Activated CD4-positive, alpha-beta T cell treated with anti-CD3 and anti-CD28 coated beads for 48 hours (primary cell): Measurements from ENCODE around the gene TBC1D26.
"Not testable (repeated sequence)": the region's sequence is repeated elsewhere in the genome, so short reads cannot be mapped to it uniquely, and the experiment has no call there.

Experiments used
- DNase-seq: peaks from one replicate; pipeline ENCODE4 v3.0.0-alpha.2; 2020

Gene TBC1D26

DNA sequence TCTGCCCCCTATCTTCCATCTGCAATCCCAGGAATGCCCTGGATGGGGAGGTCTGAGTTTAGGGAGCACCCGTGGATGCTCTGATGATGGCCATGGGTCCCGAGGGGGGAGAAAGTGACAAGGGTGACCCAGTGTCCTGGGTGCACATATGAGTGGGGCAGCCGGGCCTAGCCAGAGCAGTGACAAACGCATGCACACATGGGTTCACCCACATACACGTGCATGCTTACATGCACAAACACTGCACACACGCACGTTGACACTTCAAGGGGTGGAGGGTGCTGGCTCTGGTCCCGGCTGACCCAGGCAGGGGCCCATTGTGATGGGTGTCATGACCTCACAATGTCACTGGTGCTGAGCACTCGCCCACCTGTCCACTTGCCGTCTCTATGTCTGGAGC is at the start of gene TBC1D26:
Gene TBC1D26 (plus strand): TSS at position 384 of the 400 bp plus-strand sequence. CDS start 3,066 bp downstream, outside the sequence.
- DNase-seq, result not testable (repeated sequence)

GRCh38 chr17:15683135-15683534 is 48.9 kb upstream of the TBC1D26 start:
- not testable (repeated sequence) for DNase-seq

DNA sequence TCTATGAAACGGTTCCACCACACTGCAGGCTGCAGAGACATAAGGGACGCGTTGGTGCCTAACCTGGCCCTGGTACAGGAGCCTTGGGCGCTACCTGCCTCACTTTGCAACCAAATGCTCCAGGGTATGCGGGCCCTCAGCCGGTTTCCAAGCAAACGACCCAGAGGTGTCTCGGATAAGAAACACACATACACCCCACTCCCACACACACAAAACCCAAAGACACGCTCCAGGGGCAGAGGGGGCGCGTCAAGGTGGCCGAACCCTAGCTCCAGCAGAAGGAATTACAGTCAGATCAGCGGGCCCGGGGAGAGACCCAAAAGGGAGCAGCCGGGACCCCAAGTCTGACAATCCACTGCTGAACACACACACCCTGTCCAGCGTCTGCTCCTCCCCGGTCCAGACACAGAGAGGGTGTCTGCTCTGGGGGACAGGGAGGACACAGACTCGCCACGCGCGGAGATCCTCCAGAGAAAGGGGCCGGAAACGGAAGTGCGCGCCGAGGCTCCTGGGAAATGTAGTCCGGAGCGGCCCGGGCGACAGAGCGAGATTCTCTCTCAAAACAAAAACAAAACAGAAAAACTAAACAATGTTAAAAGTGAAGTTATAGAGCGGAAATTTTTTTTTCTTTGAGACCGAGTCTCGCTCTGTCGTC is 48.1 kb upstream of the TBC1D26 start, which contains the start of gene TRIM16:
Gene TRIM16 (minus strand): TSS at position 488 of the 655 bp plus-strand sequence. CDS start 32,702 bp downstream, outside the sequence.
- peak; percentile 84 for DNase-seq

- DNase-seq, result not testable (repeated sequence)
Measured at GRCh38 chr17:15687494-15687893, 44.6 kb upstream of the TBC1D26 start.

GRCh38 chr17:15698967-15699366 is 33.1 kb upstream of the TBC1D26 start:
- DNase-seq, result not testable (repeated sequence)

DNA sequence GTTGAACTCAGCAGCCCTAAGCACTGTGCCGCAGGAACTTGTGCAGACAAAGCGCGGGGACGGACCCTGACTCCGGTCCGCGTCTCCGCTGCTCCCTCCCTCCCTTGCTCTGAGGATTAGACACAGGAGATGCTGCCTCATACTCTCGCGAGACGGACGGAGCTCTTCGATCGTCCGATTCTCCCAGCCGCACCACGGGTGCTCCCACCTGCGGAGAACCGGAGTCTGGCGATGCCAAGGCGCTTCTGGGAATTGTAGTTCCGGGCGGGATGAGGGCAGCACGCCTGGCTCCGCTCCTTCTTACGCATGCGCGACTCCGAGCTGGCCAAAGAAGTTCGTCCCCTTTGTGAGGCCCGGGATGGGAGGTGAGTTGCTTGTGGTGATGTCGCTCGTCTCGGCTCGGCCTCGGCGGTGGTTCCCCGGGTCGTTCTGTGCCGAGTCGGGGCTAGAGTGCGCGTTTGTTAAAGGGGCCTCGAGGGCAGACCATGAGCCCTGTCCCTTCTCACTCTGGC is 32.6 kb upstream of the TBC1D26 start, which contains the start of gene ZNF286A:
Gene ZNF286A (plus strand): TSS at position 340 of the 512 bp plus-strand sequence. CDS start 578 bp downstream, outside the sequence.
- peak; percentile 99 for DNase-seq

- not testable (repeated sequence) for DNase-seq
Measured at GRCh38 chr17:15699937-15700336, 32.1 kb upstream of the TBC1D26 start.

DNA sequence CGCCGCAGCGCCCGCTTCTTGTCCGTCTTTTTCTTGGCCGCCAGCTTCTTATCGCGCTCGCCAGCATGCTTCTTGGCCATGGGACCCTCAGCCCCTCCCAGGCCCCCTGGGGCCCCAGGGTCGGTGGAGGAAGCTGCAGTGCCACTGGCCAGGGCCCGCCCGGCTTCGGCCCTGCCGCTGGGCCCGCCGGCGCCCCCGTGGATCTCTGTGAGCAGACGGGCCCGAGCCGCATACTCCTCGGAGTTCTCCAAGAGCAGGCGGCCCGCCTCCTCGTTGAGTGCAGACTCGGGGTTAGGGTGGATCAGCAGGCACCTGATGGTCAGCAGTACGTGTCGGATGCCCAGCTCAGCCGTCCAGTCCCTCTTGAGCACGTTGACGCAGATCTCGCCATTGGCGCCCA is 27.8 kb upstream of the TBC1D26 start:
- not testable (repeated sequence) for DNase-seq

DNA sequence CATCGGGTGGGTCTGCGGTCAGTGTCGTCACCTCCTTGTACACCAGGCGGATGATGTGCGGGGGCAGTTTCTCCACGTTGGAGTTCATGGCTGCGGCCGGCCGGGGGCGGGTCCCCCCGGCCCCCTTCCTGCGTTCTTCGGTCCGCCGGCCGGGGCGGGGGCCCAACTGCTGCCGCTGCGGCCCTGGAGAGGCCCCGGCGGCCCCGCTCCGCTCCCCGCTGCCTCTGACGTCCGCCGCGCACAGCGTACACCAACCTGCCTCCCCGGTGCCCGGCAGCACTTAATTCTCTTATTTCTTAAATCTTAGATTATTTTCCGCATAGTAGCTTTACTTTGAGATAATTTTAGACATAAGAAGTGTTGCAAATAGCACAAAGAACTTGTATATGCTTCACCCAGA is 27.3 kb upstream of the TBC1D26 start:
- DNase-seq, result not testable (repeated sequence)

- DNase-seq, result not testable (repeated sequence)
Measured at GRCh38 chr17:15708879-15709278, 23.2 kb upstream of the TBC1D26 start.

DNA sequence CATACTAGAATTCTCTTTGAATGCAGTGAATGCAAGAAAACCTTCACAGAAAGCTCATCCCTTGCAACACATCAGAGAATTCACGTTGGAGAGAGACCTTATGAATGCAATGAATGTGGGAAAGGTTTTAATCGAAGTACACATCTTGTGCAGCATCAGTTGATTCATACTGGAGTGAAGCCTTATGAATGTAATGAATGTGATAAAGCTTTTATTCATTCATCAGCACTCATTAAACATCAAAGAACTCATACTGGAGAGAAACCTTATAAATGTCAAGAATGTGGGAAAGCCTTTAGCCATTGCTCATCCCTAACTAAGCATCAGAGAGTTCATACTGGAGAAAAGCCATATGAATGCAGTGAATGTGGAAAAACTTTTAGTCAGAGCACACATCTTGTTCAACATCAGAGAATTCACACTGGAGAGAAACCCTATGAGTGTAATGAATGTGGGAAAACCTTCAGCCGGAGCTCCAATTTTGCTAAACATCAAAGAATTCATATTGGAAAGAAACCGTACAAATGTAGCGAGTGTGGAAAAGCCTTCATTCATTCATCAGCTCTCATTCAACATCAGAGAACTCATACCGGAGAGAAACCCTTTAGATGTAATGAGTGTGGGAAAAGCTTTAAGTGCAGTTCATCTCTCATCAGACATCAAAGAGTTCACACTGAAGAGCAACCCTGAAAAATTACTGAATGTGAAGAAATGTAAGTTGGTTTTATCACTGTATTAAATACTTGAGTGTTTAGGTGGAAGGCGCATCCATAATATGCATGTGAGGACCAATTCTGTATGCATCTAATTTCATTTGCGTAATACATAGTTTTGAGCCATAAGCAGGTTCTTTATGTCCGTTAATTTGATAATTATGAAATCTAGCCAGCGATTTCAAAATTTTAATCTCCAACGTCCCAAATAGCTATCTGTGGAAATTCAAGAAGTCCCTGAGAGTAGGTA is 15.2 kb upstream of the TBC1D26 start:
- DNase-seq, result not testable (repeated sequence)

DNA sequence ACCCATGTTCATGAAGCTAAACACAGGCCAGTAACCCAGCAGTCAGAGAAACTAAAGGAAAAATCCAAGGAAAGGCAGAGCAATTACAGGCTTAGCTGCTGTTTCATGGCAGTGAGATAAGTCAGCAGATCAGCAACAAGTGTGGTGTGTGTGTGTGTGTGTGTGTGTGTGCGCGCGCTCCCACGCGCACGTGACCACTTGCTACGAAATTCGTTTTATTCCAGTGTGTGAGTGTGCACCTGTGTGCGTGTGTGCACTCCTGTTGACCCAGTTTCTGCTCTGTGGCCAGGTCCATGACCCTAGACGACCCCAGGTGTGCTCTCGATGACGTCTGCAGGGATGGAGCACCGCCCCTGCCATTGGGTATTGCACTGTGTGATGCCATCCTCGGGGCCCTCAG is 1.5 kb upstream of the TBC1D26 start:
- not testable (repeated sequence) for DNase-seq

DNA sequence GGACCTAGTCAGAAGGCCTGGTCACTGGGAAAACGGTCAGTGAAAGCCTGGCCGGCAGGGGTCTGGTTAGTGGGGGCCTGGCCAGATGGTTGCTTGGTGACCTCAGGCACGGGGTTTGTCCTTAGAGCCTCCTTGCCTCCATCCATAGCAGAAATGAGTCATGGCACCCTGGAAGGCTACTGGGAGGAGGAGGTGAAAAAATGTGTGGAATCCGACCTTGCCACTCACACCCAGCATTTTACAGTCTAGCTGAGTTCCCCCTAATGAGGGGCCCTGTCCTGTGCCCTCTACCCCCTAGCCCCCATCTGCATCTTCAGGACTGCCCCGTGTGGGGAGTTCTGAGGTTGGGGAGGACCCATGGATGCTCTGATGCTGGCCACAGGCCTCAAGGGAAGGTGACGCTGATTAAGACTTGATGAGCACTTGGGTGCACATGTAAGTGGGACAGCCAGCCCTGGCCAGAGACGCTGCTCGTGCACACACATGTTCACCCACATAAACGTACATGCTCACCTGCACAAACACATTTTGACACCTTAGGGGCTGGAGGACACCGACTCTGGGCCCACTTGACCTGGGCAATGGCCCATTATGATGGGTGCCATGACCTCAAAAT is 1.2 kb downstream of the TBC1D26 start:
- not testable (repeated sequence) for DNase-seq

GRCh38 chr17:15736578-15736977 is 4.5 kb downstream of the TBC1D26 start:
- DNase-seq, result not testable (repeated sequence)

DNA sequence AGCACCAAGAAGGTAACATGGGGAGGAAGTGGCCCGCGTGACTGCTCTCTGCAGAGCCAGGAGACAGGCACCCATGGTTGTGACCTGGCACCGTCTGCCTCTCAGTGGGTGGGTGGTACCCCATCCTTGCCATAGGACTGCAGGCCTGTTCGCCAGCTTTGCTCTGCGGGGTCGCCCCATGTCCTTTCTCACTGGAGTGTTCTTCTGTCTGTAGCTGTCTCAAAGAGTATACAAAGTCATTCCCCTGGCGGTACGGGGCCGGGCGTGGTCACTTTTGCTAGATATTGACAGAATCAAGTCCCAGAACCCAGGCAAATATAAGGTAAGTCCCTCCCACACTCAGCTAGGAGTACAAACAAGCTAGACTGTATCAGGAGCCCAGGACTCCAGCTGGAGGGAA is 6.0 kb downstream of the TBC1D26 start:
- DNase-seq, result no peak

DNA sequence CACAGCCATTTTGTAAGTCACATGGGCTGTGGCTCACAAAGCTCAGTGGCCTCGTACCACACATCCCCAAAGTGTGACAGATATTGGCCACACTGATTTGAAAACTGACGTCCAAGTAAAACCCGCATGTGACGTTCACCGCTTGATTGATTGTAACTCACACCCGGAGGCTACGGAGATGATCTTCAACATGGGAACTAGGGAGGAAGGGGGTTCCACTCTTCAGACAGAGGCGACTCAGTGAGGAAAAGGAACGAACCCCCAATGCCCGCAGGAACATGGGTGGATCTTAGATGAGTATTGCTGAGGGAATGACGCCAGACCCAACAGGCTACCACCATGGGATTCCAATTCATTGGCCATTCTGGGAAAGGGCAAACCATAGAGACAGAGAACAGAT is 7.2 kb downstream of the TBC1D26 start:
- not testable (repeated sequence) for DNase-seq

GRCh38 chr17:15740041-15740440 is 8.0 kb downstream of the TBC1D26 start:
- not testable (repeated sequence) for DNase-seq

GRCh38 chr17:15740570-15741120 is 8.6 kb downstream of the TBC1D26 start:
- no peak for DNase-seq

GRCh38 chr17:15741624-15742023 is 9.5 kb downstream of the TBC1D26 start:
- no peak for DNase-seq

GRCh38 chr17:15742051-15742795 is 10.1 kb downstream of the TBC1D26 start:
- DNase-seq, result no peak

DNA sequence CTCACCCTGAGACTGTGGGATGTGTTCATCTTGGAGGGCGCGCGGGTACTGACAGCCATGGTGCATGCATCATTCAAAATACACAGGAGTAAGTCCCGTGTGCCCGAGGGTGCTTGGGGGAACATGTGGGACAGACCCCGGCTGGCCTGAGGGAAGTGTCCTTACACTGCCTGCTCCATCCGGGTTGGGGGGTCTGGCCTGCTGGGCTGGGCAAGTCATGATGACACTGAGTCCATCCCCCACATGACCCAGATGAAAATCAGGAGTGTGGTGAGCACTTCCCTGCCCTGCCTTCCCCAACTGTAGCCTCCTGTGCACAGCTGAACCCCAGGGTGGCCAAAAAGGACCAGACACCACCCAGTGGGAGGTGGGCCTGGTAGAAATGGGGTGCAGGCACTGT is 10.8 kb downstream of the TBC1D26 start:
- no peak for DNase-seq
